ENCODE data around the gene SEMA5A.

DNA sequence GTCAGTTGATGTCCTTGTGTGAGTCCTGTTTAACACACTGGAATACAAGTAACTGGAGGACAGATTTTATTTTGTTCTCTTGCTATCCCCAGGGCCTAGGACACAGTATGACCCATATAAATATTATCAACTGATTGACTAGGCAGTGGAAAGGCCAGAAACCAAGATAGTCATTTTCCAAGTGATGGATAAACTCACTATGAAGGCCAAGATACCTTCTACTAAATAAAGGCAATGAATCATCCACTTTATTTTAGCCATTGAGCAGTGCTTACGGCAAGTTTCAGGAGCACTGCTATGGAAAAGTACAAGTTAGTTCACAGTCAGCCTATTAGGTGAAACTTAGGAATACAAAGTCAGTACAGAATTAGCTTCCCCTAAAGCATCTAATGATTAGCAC is 153.2 kb downstream of the SEMA5A start:
- TF ChIP-seq, protein P1, sequence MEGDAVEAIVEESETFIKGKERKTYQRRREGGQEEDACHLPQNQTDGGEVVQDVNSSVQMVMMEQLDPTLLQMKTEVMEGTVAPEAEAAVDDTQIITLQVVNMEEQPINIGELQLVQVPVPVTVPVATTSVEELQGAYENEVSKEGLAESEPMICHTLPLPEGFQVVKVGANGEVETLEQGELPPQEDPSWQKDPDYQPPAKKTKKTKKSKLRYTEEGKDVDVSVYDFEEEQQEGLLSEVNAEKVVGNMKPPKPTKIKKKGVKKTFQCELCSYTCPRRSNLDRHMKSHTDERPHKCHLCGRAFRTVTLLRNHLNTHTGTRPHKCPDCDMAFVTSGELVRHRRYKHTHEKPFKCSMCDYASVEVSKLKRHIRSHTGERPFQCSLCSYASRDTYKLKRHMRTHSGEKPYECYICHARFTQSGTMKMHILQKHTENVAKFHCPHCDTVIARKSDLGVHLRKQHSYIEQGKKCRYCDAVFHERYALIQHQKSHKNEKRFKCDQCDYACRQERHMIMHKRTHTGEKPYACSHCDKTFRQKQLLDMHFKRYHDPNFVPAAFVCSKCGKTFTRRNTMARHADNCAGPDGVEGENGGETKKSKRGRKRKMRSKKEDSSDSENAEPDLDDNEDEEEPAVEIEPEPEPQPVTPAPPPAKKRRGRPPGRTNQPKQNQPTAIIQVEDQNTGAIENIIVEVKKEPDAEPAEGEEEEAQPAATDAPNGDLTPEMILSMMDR (IDR thresholded peaks at IDR 0.05): no peak
- TF ChIP-seq SIN3A (IDR thresholded peaks at IDR 0.05; ENCODE audit: borderline replicate concordance, insufficient read depth, low read depth, low read length): no peak
- TF ChIP-seq POLR2AphosphoS5 (IDR thresholded peaks at IDR 0.05; ENCODE audit: low read depth, low read length): no peak
- no peak for TF ChIP-seq TCF7L2 (IDR thresholded peaks at IDR 0.05; ENCODE audit: low read depth, low read length)
